Vagina (tissue), 2 donors: Measurements from ENCODE around the gene SERP2.

Source experiments
- CTCF ChIP-seq, 3 experiments: fragments of 450-650 bp in 2 of 3; fragments of 200-600 bp in 1 of 3; sonication (generic) in 1 of 3; IDR thresholded peaks; one replicate each; pipeline ENCODE4 v1.5.1; 2017 to 2019; ENCODE audit warnings: antibody characterized with exemption in 3 of 3, mild to moderate bottlenecking in 2 of 3, moderate library complexity in 2 of 3
- POLR2AphosphoS5 ChIP-seq, 2 donors: sonication (generic); formaldehyde crosslinking; IDR thresholded peaks; one replicate each; pipeline ENCODE4 v1.9.0; 2017; ENCODE audit warnings: antibody characterized with exemption in 2 of 2, mild to moderate bottlenecking in 2 of 2, low read depth in 1 of 2; ENCODE audit not compliant: insufficient read depth in 1 of 2

GRCh38 chr13:44400736-44401135 lies 27.1 kb downstream of the SERP2 start:
- TF ChIP-seq CTCF (IDR thresholded peaks at IDR 0.05) (no peak), POLR2AphosphoS5 (IDR thresholded peaks at IDR 0.05; ENCODE audit: insufficient read depth in 1 of 2, low read depth in 1 of 2) (no peak)
